Stimulated activated memory B cell treated with anti-CD40 and anti-IgM and Interleukin-4, amounts not matched to agents 10 μg/mL and 1 μg/mL and 100 μg/mL, for 72 hours (primary cell): ENCODE data around the gene ENTPD6.

Source experiments
- ATAC-seq: fragments of 150-1000 bp; cut with Tn5 transposase; 2 replicates; pipeline ENCODE4 v1.10.0; 2021
- H3K27ac Mint-ChIP-seq: one replicate; pipeline ENCODE4 v1.8.0; 2022; ENCODE audit warnings: mild to moderate bottlenecking, mixed read lengths
- H3K27me3 Mint-ChIP-seq: one replicate; pipeline ENCODE4 v1.8.0; 2022; ENCODE audit warnings: mixed read lengths
- H3K36me3 Mint-ChIP-seq: one replicate; pipeline ENCODE4 v1.8.0; 2022; ENCODE audit warnings: mixed read lengths
- H3K4me1 Mint-ChIP-seq: one replicate; pipeline ENCODE4 v1.8.0; 2022; ENCODE audit warnings: mixed read lengths
- H3K4me3 Mint-ChIP-seq: one replicate; pipeline ENCODE4 v1.8.0; 2022; ENCODE audit warnings: mild to moderate bottlenecking, moderate library complexity, mixed read lengths
- H3K9me3 Mint-ChIP-seq: one replicate; pipeline ENCODE4 v1.8.0; 2022; ENCODE audit warnings: mixed read lengths

Gene ENTPD6

DNA sequence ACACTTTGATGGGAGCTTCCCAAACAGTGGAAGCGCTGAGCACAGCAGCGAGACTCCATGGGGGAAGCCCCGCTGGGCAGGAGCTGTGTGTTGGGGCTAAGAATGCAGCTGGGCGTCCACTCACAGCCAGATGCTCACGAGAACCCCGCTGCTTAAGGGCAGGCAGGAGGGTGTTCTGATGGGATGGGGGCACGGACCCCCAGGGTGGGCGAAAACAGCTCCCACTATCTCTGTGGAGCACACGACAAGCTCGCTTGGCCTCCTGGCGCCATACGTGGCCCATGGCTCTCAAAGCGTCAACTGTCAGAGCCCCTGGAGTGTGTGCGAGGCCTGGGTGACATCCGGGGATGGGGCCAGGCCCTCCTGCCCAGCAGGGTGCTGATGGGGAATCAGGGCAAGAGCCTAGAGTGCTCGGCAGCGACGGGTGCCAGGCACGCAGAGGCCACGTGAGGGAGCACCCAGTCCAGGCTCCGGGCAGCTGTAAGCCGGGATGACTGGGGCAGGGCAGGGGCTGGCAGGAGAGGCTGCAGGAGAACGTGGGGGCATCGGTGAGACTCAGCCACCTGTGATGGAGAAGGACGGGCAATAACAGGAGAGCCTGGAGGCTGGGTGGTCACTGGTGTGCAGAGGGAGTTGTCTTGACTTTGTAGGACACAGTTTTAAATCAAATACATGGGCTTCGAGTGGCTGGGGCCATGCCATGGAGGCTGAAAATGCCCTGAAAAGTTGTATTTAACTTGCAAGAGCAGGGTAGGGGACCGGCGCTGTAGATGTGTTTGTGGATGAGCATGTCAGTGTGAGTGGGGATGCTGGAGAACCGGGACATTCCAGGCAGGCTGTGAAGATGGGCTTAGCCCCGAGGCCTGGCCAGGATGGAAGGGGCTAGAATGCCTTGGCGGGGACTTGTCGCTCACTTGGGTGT is 79.6 kb downstream of the ENTPD6 start:
- H3K9me3 Mint-ChIP-seq, result no peaks in the 10 kb centered on the region
- ATAC-seq, result no peak
- H3K4me1 Mint-ChIP-seq, result peaks cover 4% of the 10 kb centered on the region
- no peak overlapping the region for H3K27ac Mint-ChIP-seq
- no peak overlapping the region for H3K4me3 Mint-ChIP-seq
- peaks cover 68% of the 10 kb centered on the region for H3K36me3 Mint-ChIP-seq
- no peaks in the 10 kb centered on the region for H3K27me3 Mint-ChIP-seq

DNA sequence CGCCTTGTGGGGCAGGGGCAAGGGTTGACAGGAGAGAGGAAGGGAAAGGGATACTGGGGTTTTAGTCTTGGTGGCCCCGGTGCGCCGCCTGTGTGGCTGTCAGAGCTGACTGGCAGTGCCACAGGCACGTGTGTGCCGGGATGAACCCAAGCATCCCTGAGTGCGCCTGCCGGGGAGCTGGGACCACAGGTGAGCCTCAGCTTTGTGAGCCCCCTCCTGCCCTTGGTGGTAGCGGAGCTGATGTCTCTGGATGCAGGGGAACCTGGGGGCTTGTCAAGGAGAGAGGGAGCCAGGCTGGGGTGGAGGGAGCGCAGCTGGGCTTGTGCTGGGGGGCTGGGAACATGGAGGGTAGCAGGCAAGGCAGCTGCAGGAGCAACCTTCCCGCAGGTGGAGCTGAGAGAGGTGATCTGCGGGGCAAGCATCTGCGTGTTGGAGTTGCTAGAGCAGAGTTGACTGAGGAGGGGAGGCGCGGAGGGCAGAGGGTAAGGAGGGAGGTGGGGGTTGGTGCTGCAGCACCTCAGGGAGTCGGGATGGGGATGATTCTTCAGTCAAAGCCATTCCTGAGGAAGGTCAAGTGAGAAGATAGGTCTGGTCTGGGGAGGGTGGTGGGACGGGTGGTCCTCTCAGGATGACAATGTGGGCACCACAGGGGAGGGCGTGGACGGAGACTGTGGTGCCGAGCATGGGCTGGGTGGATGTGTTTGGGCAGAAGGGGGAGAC is 80.5 kb downstream of the ENTPD6 start:
- ATAC-seq, result no peak
- no peak overlapping the region for H3K27ac Mint-ChIP-seq
- H3K27me3 Mint-ChIP-seq, result no peaks in the 10 kb centered on the region
- H3K36me3 Mint-ChIP-seq, result peaks cover 64% of the 10 kb centered on the region
- no peak overlapping the region for H3K4me3 Mint-ChIP-seq
- H3K9me3 Mint-ChIP-seq, result no peaks in the 10 kb centered on the region
- peaks cover 13% of the 10 kb centered on the region for H3K4me1 Mint-ChIP-seq
